Fibroblast of lung (primary cell): ENCODE data around the gene LIMK1.

Source experiments
- CTCF ChIP-seq, 2 donors: IDR thresholded peaks in 1 of 2; conservative IDR thresholded peaks in 1 of 2; 1 replicate in 1 of 2; 2 replicates in 1 of 2; pipeline ENCODE4 v1.5.1; 2011 to 2012; ENCODE audit warnings: low read length in 2 of 2, control low read depth in 1 of 2, inconsistent platforms in 1 of 2, low read depth in 1 of 2, mild to moderate bottlenecking in 1 of 2
- EZH2 ChIP-seq: IDR thresholded peaks from 2 replicates; pipeline ENCODE4 v1.5.1; 2012; ENCODE audit warnings: low read length, control low read depth, mild to moderate bottlenecking; ENCODE audit errors: missing control alignments

GRCh38 chr7:74119831-74120230 lies 36.2 kb downstream of the LIMK1 start:
- TF ChIP-seq CTCF (conservative IDR thresholded peaks at IDR 0.05 in 1 of 2, IDR thresholded peaks at IDR 0.05 in 1 of 2; ENCODE audit: low read depth in 1 of 2, low read length in 2 of 2) (no peak), EZH2 (no peak)
